ENCODE measurements around the gene FBXL16.

- TF ChIP-seq POLR2A (IDR thresholded peaks at IDR 0.05; ENCODE audit: low read depth, low read length), result no peak
- TF ChIP-seq TAF1 (IDR thresholded peaks at IDR 0.05; ENCODE audit: borderline replicate concordance, low read depth, low read length), result no peak
- TF ChIP-seq POLR2AphosphoS5 (IDR thresholded peaks at IDR 0.05; ENCODE audit: low read depth, low read length), result no peak
Measured at GRCh38 chr16:718922-719321, 13.3 kb upstream of the FBXL16 start.
